Subcutaneous adipose tissue (tissue), 4 donors: ENCODE results near the gene TBC1D8. TPM values are rescaled to one million over a fixed set of nuclear protein-coding genes. Genes with fewer than 3 reads are reported as not detected.

ENCODE experiments used
- small RNA-seq: library from RNA; depleted of rRNA; stranded (forward); fragments of <200 nt; gene quantifications from one replicate; pipeline ENCODE3, GENCODE V24; 2016
- total RNA-seq, 4 donors: library from RNA; depleted of rRNA; stranded (reverse); fragments of >200 nt; gene quantifications; one replicate each; pipeline ENCODE4 v1.1.0, GENCODE V29; 2016
- TF ChIP-seq, protein P1 (sequence below): fragments of 450-650 bp; IDR thresholded peaks from one replicate; pipeline ENCODE4 v1.5.1; 2016; ENCODE audit warnings: low read depth, mild to moderate bottlenecking, control low read depth, antibody characterized with exemption, moderate library complexity

The TBC1D8 gene
- total RNA-seq, 4 donors from 2014 or later, result 21.2 to 119 (median 32.0) TPM

DNA sequence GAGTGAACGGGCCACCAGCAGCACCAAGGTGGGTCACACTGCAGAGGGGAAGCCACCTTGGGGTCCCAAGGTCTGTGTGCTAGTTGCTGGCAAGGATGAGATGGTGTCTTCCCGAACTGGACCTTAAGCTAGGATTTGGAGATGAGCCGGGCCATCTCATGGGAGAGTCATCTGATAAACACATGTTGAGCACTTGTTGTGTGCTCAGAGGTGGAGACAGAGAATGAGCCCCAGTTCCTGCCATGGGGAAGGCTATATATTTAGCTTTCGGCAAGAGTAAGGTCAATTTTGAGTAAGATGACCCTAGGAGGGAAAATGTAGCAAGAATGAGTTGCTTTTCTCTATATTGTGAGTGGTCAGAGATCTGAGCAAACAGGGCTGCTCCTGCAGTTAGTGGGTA, 190.5 kb downstream of the TBC1D8 start:
- TF ChIP-seq, protein P1, sequence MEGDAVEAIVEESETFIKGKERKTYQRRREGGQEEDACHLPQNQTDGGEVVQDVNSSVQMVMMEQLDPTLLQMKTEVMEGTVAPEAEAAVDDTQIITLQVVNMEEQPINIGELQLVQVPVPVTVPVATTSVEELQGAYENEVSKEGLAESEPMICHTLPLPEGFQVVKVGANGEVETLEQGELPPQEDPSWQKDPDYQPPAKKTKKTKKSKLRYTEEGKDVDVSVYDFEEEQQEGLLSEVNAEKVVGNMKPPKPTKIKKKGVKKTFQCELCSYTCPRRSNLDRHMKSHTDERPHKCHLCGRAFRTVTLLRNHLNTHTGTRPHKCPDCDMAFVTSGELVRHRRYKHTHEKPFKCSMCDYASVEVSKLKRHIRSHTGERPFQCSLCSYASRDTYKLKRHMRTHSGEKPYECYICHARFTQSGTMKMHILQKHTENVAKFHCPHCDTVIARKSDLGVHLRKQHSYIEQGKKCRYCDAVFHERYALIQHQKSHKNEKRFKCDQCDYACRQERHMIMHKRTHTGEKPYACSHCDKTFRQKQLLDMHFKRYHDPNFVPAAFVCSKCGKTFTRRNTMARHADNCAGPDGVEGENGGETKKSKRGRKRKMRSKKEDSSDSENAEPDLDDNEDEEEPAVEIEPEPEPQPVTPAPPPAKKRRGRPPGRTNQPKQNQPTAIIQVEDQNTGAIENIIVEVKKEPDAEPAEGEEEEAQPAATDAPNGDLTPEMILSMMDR, result no peak

DNA sequence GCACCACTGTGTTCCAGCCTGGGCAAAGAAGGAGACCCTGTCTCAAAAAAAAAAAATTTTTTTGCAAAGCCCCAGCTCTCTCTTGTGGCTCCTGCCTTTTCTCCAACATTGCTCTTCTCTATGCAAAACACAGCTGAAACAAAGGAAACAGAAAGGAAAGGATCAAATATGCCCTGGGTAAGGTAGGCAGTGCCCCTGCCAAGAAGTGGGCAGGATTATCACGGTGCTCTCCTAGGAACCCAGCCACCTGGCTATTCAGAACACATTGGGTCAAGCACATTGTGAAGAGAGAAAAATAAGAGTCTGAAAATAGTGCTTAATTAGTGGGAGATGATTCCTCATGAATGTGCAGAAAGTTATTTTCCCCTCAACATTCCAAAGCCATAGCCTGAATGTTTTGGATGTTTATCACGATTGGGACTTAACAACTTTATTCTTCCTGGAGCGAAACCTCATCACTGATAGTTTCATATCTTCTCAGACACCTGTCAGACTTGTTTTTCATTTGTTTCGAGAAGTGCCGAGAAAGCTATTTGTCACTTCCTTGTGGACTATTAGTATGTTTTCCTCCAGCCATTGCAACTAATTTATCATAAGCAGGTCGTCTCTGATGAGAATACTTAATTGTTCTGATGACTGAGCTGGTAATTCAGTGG, 191.8 kb downstream of the TBC1D8 start:
- TF ChIP-seq, protein P1, result no peak

DNA sequence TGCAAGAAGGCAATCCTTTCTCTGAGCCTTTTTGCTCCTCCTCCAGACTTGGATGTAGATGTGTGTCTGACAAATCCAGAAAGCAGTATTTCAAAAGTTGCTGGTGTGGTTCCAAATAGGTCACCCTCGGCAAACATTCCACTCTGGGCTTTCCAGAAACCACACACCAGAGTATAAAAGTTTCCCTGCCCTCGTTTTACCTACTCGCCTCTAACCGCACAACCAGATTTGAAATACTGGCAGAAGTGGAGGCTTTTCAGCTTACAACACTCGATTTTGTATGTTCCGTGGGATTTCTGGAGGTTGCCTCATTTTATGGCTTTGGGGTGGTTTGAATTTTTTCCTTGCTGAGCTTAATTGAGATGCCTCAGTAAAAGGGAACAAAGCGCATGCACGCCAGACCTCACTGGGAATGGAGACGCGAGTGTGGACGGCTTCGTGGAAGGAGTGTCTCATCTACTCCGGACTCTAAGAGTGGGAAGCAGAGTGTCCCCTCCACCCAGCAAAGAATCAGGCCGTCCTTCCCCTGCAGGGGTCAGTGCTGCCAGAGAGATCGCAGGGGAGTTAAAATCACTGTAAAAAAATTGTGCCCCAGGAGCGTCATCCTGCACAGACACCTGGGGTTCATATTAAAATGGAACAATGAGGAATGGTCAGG, 193.1 kb downstream of the TBC1D8 start:
- TF ChIP-seq, protein P1, result no peak

Small RNA genes lying within 50 kb of the gene (small RNA-seq; reads per million reads assigned to genes)
- not detected for gene BBIP1P1

Other genes with a start within 250 kb of the TBC1D8 start
- gene RPL31, start 149.1 kb downstream of the TBC1D8 start, total RNA-seq, result 1,000 to 10,000 TPM; 1,572 to 2,109 (median 1,828) TPM
- 10 to 100 TPM; 15.6 to 31.8 (median 24.0) TPM for gene CNOT11, start 101.5 kb upstream of the TBC1D8 start, total RNA-seq
- gene RNF149, start 157.3 kb upstream of the TBC1D8 start, total RNA-seq, result 100 to 1,000 TPM in 1 of 4 donors, 10 to 100 TPM in 3; 68.2 to 157 (median 84.5) TPM
- not detected for gene CREG2, start 236.1 kb upstream of the TBC1D8 start, total RNA-seq